Measurements from ENCODE around the gene CYP27A1.

- TF ChIP-seq CTCF (IDR thresholded peaks at IDR 0.05 in 8 of 11, conservative IDR thresholded peaks at IDR 0.05 in 3 of 11) (no peak), POLR2AphosphoS5 (IDR thresholded peaks at IDR 0.05) (no peak), POLR2A (IDR thresholded peaks at IDR 0.05) (no peak)
These were observed 33.1 kb upstream of the CYP27A1 start for GRCh38 chr2:218748741-218749441.
